HepG2 (cell line): ENCODE data around the gene DLST.

Experiments used
- ZNF709 ChIP-seq: sonication (generic); formaldehyde crosslinking; IDR thresholded peaks from 2 replicates; pipeline ENCODE4 v1.5.0; 2020; ENCODE audit warnings: mild to moderate bottlenecking, missing genetic modification reagents
- TF ChIP-seq, protein P1 (sequence below): sonication (generic); formaldehyde crosslinking; IDR thresholded peaks from 2 replicates; pipeline ENCODE4 v1.4.0; 2020; ENCODE audit warnings: mild to moderate bottlenecking, missing genetic modification reagents
- TF ChIP-seq, protein P2 (sequence below): sonication (generic); formaldehyde crosslinking; IDR thresholded peaks from 2 replicates; pipeline ENCODE4 v1.5.0; 2020; ENCODE audit warnings: mild to moderate bottlenecking, missing genetic modification reagents, moderate library complexity

DNA sequence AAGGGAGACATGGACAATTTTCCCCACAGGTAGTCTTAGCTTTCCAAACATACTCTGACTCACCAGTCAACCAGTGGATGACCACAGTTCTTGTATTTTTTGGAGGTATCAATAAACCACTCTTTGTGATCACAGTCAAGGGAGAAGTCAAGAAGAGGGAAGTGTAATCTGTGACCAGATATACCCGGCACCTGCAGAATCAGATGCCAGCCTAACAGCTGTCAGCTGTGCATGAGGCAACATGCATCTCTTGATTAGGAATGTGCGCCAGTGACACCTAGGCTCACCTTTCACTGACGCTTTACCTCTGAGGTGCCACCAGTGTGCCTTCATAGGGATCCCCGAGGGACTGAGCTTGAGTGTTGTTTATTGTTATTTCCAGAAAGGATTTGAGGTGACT is 25.8 kb upstream of the DLST start:
- TF ChIP-seq, protein P1, sequence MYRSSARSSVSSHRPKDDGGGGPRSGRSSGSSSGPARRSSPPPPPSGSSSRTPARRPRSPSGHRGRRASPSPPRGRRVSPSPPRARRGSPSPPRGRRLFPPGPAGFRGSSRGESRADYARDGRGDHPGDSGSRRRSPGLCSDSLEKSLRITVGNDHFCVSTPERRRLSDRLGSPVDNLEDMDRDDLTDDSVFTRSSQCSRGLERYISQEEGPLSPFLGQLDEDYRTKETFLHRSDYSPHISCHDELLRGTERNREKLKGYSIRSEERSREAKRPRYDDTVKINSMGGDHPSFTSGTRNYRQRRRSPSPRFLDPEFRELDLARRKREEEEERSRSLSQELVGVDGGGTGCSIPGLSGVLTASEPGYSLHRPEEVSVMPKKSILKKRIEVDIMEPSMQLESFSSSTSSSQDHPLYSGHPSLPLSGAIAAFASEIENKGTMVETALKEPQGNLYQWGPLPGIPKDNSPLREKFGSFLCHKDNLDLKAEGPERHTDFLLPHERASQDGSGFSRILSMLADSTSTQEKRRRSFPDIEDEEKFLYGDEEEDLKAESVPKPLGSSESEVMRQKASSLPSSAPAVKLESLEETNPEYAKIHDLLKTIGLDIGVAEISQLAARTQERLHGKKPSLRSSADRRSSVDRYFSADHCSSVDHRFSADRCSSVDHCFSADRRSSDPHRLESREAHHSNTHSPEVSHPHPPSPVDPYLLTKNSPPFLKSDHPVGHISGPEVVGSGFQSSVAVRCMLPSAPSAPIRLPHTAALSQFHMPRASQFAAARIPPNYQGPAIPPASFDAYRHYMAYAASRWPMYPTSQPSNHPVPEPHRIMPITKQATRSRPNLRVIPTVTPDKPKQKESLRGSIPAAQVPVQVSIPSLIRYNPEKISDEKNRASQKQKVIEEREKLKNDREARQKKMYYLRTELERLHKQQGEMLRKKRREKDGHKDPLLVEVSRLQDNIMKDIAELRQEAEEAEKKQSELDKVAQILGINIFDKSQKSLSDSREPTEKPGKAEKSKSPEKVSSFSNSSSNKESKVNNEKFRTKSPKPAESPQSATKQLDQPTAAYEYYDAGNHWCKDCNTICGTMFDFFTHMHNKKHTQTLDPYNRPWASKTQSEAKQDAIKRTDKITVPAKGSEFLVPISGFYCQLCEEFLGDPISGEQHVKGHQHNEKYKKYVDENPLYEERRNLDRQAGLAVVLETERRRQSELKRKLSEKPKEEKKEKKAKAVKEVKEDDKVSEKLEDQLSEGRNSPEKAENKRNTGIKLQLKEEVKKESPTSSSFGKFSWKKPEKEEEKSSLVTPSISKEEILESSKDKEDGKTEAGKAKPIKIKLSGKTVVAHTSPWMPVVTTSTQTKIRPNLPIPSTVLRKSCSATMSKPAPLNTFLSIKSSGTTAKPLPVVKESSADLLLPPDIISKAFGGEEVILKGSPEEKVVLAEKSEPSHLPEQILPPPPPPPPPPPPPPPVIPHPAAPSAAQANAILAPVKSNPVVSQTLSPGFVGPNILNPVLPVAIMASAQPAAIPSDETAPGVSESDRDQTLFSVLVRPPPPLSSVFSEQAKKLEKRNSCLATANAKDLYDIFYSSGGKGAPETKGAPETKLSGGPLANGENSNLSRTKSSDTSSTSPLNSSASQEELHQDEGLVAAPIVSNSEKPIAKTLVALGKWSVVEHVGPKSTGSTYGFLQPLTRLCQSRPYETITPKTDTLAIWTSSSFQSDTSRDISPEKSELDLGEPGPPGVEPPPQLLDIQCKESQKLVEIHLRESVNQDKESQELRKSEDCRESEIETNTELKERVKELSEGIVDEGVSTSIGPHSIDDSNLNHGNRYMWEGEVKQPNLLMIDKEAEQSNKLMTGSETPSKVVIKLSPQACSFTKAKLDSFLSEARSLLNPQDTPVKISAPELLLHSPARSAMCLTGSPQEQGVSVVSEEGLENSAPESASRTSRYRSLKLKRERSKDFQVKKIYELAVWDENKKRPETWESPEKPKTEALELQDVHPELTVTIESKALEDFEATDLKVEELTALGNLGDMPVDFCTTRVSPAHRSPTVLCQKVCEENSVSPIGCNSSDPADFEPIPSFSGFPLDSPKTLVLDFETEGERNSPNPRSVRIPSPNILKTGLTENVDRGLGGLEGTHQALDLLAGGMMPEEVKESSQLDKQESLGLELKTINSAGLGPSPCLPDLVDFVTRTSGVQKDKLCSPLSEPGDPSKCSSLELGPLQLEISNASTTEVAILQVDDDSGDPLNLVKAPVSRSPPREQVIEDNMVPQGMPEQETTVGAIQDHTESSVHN, result no peak
- TF ChIP-seq, protein P2, sequence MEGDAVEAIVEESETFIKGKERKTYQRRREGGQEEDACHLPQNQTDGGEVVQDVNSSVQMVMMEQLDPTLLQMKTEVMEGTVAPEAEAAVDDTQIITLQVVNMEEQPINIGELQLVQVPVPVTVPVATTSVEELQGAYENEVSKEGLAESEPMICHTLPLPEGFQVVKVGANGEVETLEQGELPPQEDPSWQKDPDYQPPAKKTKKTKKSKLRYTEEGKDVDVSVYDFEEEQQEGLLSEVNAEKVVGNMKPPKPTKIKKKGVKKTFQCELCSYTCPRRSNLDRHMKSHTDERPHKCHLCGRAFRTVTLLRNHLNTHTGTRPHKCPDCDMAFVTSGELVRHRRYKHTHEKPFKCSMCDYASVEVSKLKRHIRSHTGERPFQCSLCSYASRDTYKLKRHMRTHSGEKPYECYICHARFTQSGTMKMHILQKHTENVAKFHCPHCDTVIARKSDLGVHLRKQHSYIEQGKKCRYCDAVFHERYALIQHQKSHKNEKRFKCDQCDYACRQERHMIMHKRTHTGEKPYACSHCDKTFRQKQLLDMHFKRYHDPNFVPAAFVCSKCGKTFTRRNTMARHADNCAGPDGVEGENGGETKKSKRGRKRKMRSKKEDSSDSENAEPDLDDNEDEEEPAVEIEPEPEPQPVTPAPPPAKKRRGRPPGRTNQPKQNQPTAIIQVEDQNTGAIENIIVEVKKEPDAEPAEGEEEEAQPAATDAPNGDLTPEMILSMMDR, result no peak
- TF ChIP-seq ZNF709 (CRISPR knock-in tag), result no peak
